Sigmoid colon (tissue), 7 donors: Measurements from ENCODE around the gene ARID5B. TPM values are rescaled to one million over a fixed set of nuclear protein-coding genes. Genes with fewer than 3 reads are reported as not detected.

Experiments used
- DNase-seq: peaks from one replicate; pipeline ENCODE4 v3.0.0-alpha.2; 2019
- H3K27ac ChIP-seq, 4 donors: fragments of 200-600 bp; sonication (generic); one replicate each; pipeline ENCODE4 v1.5.1; 2016 to 2019; ENCODE audit warnings: mild to moderate bottlenecking in 1 of 4
- H3K27me3 ChIP-seq, 3 donors: fragments of 200-600 bp; sonication (generic); one replicate each; pipeline ENCODE4 v1.5.1; 2019; ENCODE audit warnings: mild to moderate bottlenecking in 1 of 3
- H3K36me3 ChIP-seq, 4 donors: fragments of 200-600 bp; sonication (generic); one replicate each; pipeline ENCODE4 v1.5.1; 2016 to 2019
- H3K4me1 ChIP-seq, 4 donors: fragments of 200-600 bp; sonication (generic); one replicate each; pipeline ENCODE4 v1.5.1; 2017 to 2019
- H3K4me3 ChIP-seq, 4 donors: fragments of 200-600 bp; sonication (generic); one replicate each; pipeline ENCODE4 v1.5.1; 2017 to 2019; ENCODE audit warnings: mild to moderate bottlenecking in 2 of 4, moderate library complexity in 1 of 4
- H3K9me3 ChIP-seq, 4 donors: fragments of 200-600 bp in 3 of 4; sonication (generic) in 3 of 4; one replicate each; pipeline versions ENCODE4 v1.5.1 to v1.6.1; 2013 to 2019
- CTCF ChIP-seq, 4 experiments: fragments of 450-650 bp in 3 of 4; fragments of 200-600 bp in 1 of 4; IDR thresholded peaks; one replicate each; pipeline ENCODE4 v1.5.1; 2016 to 2019; ENCODE audit warnings: antibody characterized with exemption in 4 of 4, mild to moderate bottlenecking in 3 of 4, moderate library complexity in 2 of 4
- EP300 ChIP-seq, 4 donors: sonication (generic); formaldehyde crosslinking; IDR thresholded peaks; one replicate each; pipeline ENCODE4 v1.6.1; 2017; ENCODE audit warnings: antibody characterized with exemption in 4 of 4
- POLR2A ChIP-seq, 2 donors: fragments of 450-650 bp; IDR thresholded peaks; one replicate each; pipeline ENCODE4 v1.6.1; 2016; ENCODE audit warnings: antibody characterized with exemption in 2 of 2, mild to moderate bottlenecking in 2 of 2, moderate library complexity in 2 of 2
- POLR2AphosphoS5 ChIP-seq, 4 donors: sonication (generic); formaldehyde crosslinking; IDR thresholded peaks; one replicate each; pipeline ENCODE4 v1.6.1; 2017; ENCODE audit warnings: antibody characterized with exemption in 4 of 4
- WGBS, 2 donors: extraction: QIAGEN DNeasy Blood & Tissue Kit; methylation state at CpG; one replicate each; pipeline ENCODE4 v1.1.7; 2013; 5-methylcytosine and 5-hydroxymethylcytosine counted together
- intact Hi-C: fragments of 100-400 bp; cut with DNase I; formaldehyde crosslinking; loops from one replicate; pipeline ENCODE4 v1.15.1; 2023
- polyA plus RNA-seq, 3 donors: library from polyadenylated mRNA; stranded (reverse); fragments of 200-250 nt; gene quantifications; one replicate each; pipeline ENCODE4 v1.2.3, GENCODE V29; 2013
- total RNA-seq, 4 donors: library from RNA; depleted of rRNA; stranded (reverse); fragments of >200 nt; gene quantifications; one replicate each; pipeline ENCODE4 v1.1.0, GENCODE V29; 2016
- donor health status: healthy with polysubstance abuse.
- donor health status: Bipolar disorder and iron deficiency.
- donor health status: healthy.

Gene ARID5B
- total and polyA plus RNA-seq, 7 donors = 2.3 to 109 (median 29.6) TPM

- Histone ChIP-seq H3K36me3 (peaks cover 0 to 10% (median 0%) of the 10 kb centered on the region in 4 donors), H3K27me3 (no peaks in the 10 kb centered on the region), H3K4me1 (peaks cover 0 to 21% (median 14%) of the 10 kb centered on the region in 4 donors), H3K27ac (no peak overlapping the region), H3K4me3 (no peak overlapping the region), H3K9me3 (no peaks in the 10 kb centered on the region)
- 13 to 63% methylated on average over 3 of the region's 3 CpGs for WGBS, 2 donors
- TF ChIP-seq POLR2A (IDR thresholded peaks at IDR 0.05) = no peak
- no peak for TF ChIP-seq EP300 (IDR thresholded peaks at IDR 0.05)
- TF ChIP-seq POLR2AphosphoS5 (IDR thresholded peaks at IDR 0.05) = no peak
- TF ChIP-seq CTCF (IDR thresholded peaks at IDR 0.05) = no peak
- no peak for DNase-seq
- intact Hi-C loops = no loop called here
Observed at GRCh38 chr10:62002753-62003152, 101.3 kb downstream of the ARID5B start.

GRCh38 chr10:62004042-62004441, 102.5 kb downstream of the ARID5B start:
- TF ChIP-seq POLR2A (IDR thresholded peaks at IDR 0.05) (no peak), CTCF (IDR thresholded peaks at IDR 0.05) (no peak), POLR2AphosphoS5 (IDR thresholded peaks at IDR 0.05) (no peak), EP300 (IDR thresholded peaks at IDR 0.05) (no peak)
- Histone ChIP-seq H3K27me3 (no peaks in the 10 kb centered on the region), H3K27ac (peak overlapping the region in 1 of 4 donors; percentile 2), H3K4me1 (peaks cover 0 to 24% (median 16%) of the 10 kb centered on the region in 4 donors), H3K4me3 (no peak overlapping the region), H3K36me3 (peaks cover 0 to 10% (median 0%) of the 10 kb centered on the region in 4 donors), H3K9me3 (no peaks in the 10 kb centered on the region)
- WGBS, 2 donors = 71 to 78% methylated on average over 3 of the region's 3 CpGs
- no peak for DNase-seq
- intact Hi-C loops = no loop called here

- intact Hi-C loops = no loop called here
- no peaks in the 10 kb centered on the region for H3K9me3 ChIP-seq
Observed at GRCh38 chr10:62005281-62005680, 103.8 kb downstream of the ARID5B start.

GRCh38 chr10:62005687-62006086, 104.2 kb downstream of the ARID5B start:
- Histone ChIP-seq H3K9me3 (no peaks in the 10 kb centered on the region), H3K4me1 (peaks cover 0 to 38% (median 28%) of the 10 kb centered on the region in 4 donors), H3K27ac (no peak overlapping the region), H3K4me3 (no peak overlapping the region), H3K36me3 (peaks cover 0 to 4% (median 0%) of the 10 kb centered on the region in 4 donors), H3K27me3 (no peaks in the 10 kb centered on the region)
- no peak for TF ChIP-seq POLR2A (IDR thresholded peaks at IDR 0.05)
- no peak for TF ChIP-seq EP300 (IDR thresholded peaks at IDR 0.05)
- TF ChIP-seq CTCF (IDR thresholded peaks at IDR 0.05) = no peak
- no peak for TF ChIP-seq POLR2AphosphoS5 (IDR thresholded peaks at IDR 0.05)
- DNase-seq = no peak
- WGBS, 2 donors = 68 to 78% methylated on average over 3 of the region's 3 CpGs
- intact Hi-C loops = no loop called here

More at GRCh38 chr10:62005281-62005680, 103.8 kb downstream of the ARID5B start:
- no peak overlapping the region for H3K4me3 ChIP-seq
- peaks cover 0 to 7% (median 0%) of the 10 kb centered on the region in 4 donors for H3K36me3 ChIP-seq
- no peak for DNase-seq
- TF ChIP-seq POLR2A (IDR thresholded peaks at IDR 0.05) = no peak
- TF ChIP-seq EP300 (IDR thresholded peaks at IDR 0.05) = no peak
- no peak for TF ChIP-seq CTCF (IDR thresholded peaks at IDR 0.05)
- TF ChIP-seq POLR2AphosphoS5 (IDR thresholded peaks at IDR 0.05) = no peak
- no peaks in the 10 kb centered on the region for H3K27me3 ChIP-seq
- WGBS, 2 donors = 83 to 92% methylated on average over 2 of the region's 2 CpGs
- peaks cover 0 to 37% (median 26%) of the 10 kb centered on the region in 4 donors for H3K4me1 ChIP-seq
- H3K27ac ChIP-seq = no peak overlapping the region

GRCh38 chr10:62007145-62007544, 105.6 kb downstream of the ARID5B start:
- no peak for DNase-seq
- Histone ChIP-seq H3K27me3 (no peaks in the 10 kb centered on the region), H3K9me3 (no peaks in the 10 kb centered on the region), H3K36me3 (no peaks in the 10 kb centered on the region), H3K4me1 (peaks cover 0 to 38% (median 28%) of the 10 kb centered on the region in 4 donors), H3K27ac (no peak overlapping the region), H3K4me3 (no peak overlapping the region)
- WGBS, 2 donors = 78 to 97% methylated on average over 2 of the region's 2 CpGs
- intact Hi-C loops = no loop called here
- TF ChIP-seq CTCF (IDR thresholded peaks at IDR 0.05) (no peak), POLR2A (IDR thresholded peaks at IDR 0.05) (no peak), POLR2AphosphoS5 (IDR thresholded peaks at IDR 0.05) (no peak), EP300 (IDR thresholded peaks at IDR 0.05) (no peak)
